ENCODE measurements around the gene ZFYVE27.

Gene ZFYVE27

DNA sequence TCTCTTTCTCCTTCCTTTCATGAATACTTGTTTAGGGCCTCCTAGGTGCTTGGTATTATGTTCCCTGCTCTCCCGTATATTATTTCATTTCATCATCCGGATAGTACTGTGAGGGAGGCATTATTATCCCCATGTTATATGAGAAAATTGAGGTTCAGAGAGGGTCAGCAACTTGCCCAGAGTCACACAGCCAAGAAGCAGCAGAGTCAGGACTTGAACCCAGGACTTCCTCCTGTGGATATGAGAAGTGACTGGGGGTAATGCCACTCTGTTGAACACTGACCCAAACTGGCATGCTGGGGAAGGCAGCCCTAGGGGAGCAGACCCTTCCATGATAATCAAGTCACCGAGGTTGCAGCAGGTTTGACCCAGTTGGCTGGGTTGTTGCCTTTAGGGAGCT lies 43.0 kb downstream of the ZFYVE27 start:
- Histone ChIP-seq H2AFZ (ENCODE audit: low read length) (no peak overlapping the region), H3K9me2 (replicated peaks; ENCODE audit: insufficient read depth, low read length) (no peaks in the 10 kb centered on the region), H3K27me3 (replicated peaks; ENCODE audit: insufficient read depth, low read length) (peaks cover 31% of the 10 kb centered on the region), H3K4me1 (ENCODE audit: low read length) (no peaks in the 10 kb centered on the region), H3K4me2 (ENCODE audit: low read depth, low read length) (no peak overlapping the region), H3K9ac (ENCODE audit: low read length) (no peak overlapping the region), H3K4me3 (ENCODE audit: low read length) (no peak overlapping the region), H3K79me2 (ENCODE audit: low read length) (no peaks in the 10 kb centered on the region), H3F3A (ENCODE audit: insufficient read depth, low read length) (no peaks in the 10 kb centered on the region), H3K9me3 (replicated peaks; ENCODE audit: insufficient read depth, low read length) (no peaks in the 10 kb centered on the region), H3K36me3 (replicated peaks; ENCODE audit: insufficient read depth, low read length) (no peaks in the 10 kb centered on the region), H3K27ac (ENCODE audit: low read length) (no peak overlapping the region), H4K20me1 (ENCODE audit: insufficient read depth, low read length) (no peaks in the 10 kb centered on the region)
- TF ChIP-seq, protein P1, sequence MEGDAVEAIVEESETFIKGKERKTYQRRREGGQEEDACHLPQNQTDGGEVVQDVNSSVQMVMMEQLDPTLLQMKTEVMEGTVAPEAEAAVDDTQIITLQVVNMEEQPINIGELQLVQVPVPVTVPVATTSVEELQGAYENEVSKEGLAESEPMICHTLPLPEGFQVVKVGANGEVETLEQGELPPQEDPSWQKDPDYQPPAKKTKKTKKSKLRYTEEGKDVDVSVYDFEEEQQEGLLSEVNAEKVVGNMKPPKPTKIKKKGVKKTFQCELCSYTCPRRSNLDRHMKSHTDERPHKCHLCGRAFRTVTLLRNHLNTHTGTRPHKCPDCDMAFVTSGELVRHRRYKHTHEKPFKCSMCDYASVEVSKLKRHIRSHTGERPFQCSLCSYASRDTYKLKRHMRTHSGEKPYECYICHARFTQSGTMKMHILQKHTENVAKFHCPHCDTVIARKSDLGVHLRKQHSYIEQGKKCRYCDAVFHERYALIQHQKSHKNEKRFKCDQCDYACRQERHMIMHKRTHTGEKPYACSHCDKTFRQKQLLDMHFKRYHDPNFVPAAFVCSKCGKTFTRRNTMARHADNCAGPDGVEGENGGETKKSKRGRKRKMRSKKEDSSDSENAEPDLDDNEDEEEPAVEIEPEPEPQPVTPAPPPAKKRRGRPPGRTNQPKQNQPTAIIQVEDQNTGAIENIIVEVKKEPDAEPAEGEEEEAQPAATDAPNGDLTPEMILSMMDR (IDR thresholded peaks at IDR 0.05; ENCODE audit: low read length): no peak
- TF ChIP-seq EZH2phosphoT487 (IDR thresholded peaks at IDR 0.05; ENCODE audit: low read length): no peak
- TF ChIP-seq EZH2 (optimal IDR thresholded peaks at IDR 0.05; ENCODE audit: low read depth, low read length): no peak
- DNase-seq: no peak

DNA sequence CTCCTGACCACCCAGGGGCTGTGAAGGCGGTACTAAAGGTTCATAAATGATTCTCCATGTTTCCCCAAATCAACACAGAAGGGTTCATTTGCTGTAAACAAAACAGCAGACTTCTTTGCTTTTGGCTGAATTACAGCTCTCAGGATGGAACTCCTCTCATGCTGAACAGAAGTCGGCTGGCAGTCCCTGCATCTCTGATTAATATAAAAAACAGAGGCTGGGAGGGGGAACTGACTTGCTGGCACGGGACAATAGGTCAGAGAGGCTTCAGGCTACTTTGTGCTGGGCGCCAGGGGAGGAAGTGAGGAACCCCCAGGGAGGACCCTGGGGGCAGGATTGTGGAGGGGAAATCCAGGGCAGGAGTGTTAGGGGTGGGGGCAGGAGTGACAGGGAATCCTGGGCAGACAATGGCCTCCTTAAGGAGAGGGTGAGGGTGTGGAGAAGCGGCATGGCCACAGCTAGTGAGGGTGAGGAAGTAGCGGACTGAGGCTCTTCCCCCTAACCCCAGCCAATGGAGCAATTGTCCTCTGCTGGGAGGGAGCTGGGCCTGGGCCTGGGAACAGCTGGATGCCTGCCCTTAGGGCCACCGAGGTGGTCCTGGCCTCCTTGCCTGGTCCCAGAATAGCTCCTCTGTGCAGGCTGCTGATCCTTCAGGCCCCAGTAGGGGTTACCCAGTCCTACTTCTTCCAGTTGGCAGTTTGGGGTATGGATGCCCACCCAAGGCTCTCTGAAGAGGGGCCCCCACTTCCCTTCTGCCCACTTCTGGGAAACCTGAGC lies 44.1 kb downstream of the ZFYVE27 start:
- H3K9me3 ChIP-seq (replicated peaks; ENCODE audit: insufficient read depth, low read length): no peaks in the 10 kb centered on the region
- TF ChIP-seq EZH2phosphoT487 (IDR thresholded peaks at IDR 0.05; ENCODE audit: low read length): no peak
- no peak for TF ChIP-seq EZH2 (optimal IDR thresholded peaks at IDR 0.05; ENCODE audit: low read depth, low read length)
- TF ChIP-seq, protein P1 (IDR thresholded peaks at IDR 0.05; ENCODE audit: low read length): no peak
- H2AFZ ChIP-seq (ENCODE audit: low read length): no peak overlapping the region
- no peaks in the 10 kb centered on the region for H3K79me2 ChIP-seq (ENCODE audit: low read length)
- no peak overlapping the region for H3K27ac ChIP-seq (ENCODE audit: low read length)
- peaks cover 38% of the 10 kb centered on the region for H3K27me3 ChIP-seq (replicated peaks; ENCODE audit: insufficient read depth, low read length)
- no peak overlapping the region for H3K9ac ChIP-seq (ENCODE audit: low read length)
- H3K4me1 ChIP-seq (ENCODE audit: low read length): no peaks in the 10 kb centered on the region
- no peaks in the 10 kb centered on the region for H4K20me1 ChIP-seq (ENCODE audit: insufficient read depth, low read length)
- no peaks in the 10 kb centered on the region for H3F3A ChIP-seq (ENCODE audit: insufficient read depth, low read length)
- H3K9me2 ChIP-seq (replicated peaks; ENCODE audit: insufficient read depth, low read length): no peaks in the 10 kb centered on the region
- H3K4me2 ChIP-seq (ENCODE audit: low read depth, low read length): no peak overlapping the region
- no peaks in the 10 kb centered on the region for H3K36me3 ChIP-seq (replicated peaks; ENCODE audit: insufficient read depth, low read length)
- no peak for DNase-seq
- no peak overlapping the region for H3K4me3 ChIP-seq (ENCODE audit: low read length)

GRCh38 chr10:97781618-97782331 lies 44.8 kb downstream of the ZFYVE27 start:
- H3F3A ChIP-seq (ENCODE audit: insufficient read depth, low read length): no peaks in the 10 kb centered on the region
- H3K9ac ChIP-seq (ENCODE audit: low read length): no peak overlapping the region
- H2AFZ ChIP-seq (ENCODE audit: low read length): no peak overlapping the region
- H3K9me2 ChIP-seq (replicated peaks; ENCODE audit: insufficient read depth, low read length): no peaks in the 10 kb centered on the region
- no peaks in the 10 kb centered on the region for H3K9me3 ChIP-seq (replicated peaks; ENCODE audit: insufficient read depth, low read length)
- no peaks in the 10 kb centered on the region for H4K20me1 ChIP-seq (ENCODE audit: insufficient read depth, low read length)
- H3K27me3 ChIP-seq (replicated peaks; ENCODE audit: insufficient read depth, low read length): peaks cover 45% of the 10 kb centered on the region
- H3K79me2 ChIP-seq (ENCODE audit: low read length): no peaks in the 10 kb centered on the region
- no peak overlapping the region for H3K4me2 ChIP-seq (ENCODE audit: low read depth, low read length)
- no peaks in the 10 kb centered on the region for H3K36me3 ChIP-seq (replicated peaks; ENCODE audit: insufficient read depth, low read length)
- DNase-seq: no peak
- H3K4me1 ChIP-seq (ENCODE audit: low read length): no peaks in the 10 kb centered on the region
- no peak for TF ChIP-seq EZH2phosphoT487 (IDR thresholded peaks at IDR 0.05; ENCODE audit: low read length)
- TF ChIP-seq EZH2 (optimal IDR thresholded peaks at IDR 0.05; ENCODE audit: low read depth, low read length): no peak
- TF ChIP-seq, protein P1 (IDR thresholded peaks at IDR 0.05; ENCODE audit: low read length): no peak
- H3K27ac ChIP-seq (ENCODE audit: low read length): no peak overlapping the region
- H3K4me3 ChIP-seq (ENCODE audit: low read length): no peak overlapping the region

Data from MM.1S (cell line).